ENCODE results near the gene TRIM50.
"Not testable (repeated sequence)": the region's sequence is repeated elsewhere in the genome, so short reads cannot be mapped to it uniquely, and the experiment has no call there.

The TRIM50 gene

GRCh38 chr7:73364006-73364728 lies 36.3 kb upstream of the TRIM50 start:
- no peak for TF ChIP-seq CTCF (conservative IDR thresholded peaks at IDR 0.05; ENCODE audit: control insufficient read depth, insufficient read depth, low read depth, low read length)
- no peak overlapping the region for H3K4me3 ChIP-seq (ENCODE audit: control insufficient read depth, low read depth, low read length)
- no peak for DNase-seq (ENCODE audit: low read depth)

- DNase-seq (ENCODE audit: low read depth) = no peak
- TF ChIP-seq CTCF (conservative IDR thresholded peaks at IDR 0.05; ENCODE audit: control insufficient read depth, insufficient read depth, low read depth, low read length) = no peak
- H3K4me3 ChIP-seq (ENCODE audit: control insufficient read depth, low read depth, low read length) = no peak overlapping the region
Observed at GRCh38 chr7:73363225-73364005, 35.5 kb upstream of the TRIM50 start.

- DNase-seq (ENCODE audit: low read depth) = not testable (repeated sequence)
Observed at GRCh38 chr7:73360590-73360989, 32.7 kb upstream of the TRIM50 start.

GRCh38 chr7:73359746-73360375 lies 32.0 kb upstream of the TRIM50 start:
- TF ChIP-seq CTCF (conservative IDR thresholded peaks at IDR 0.05; ENCODE audit: control insufficient read depth, insufficient read depth, low read depth, low read length) = no peak
- no peak for DNase-seq (ENCODE audit: low read depth)
- no peak overlapping the region for H3K4me3 ChIP-seq (ENCODE audit: control insufficient read depth, low read depth, low read length)

More at GRCh38 chr7:73360590-73360989, 32.7 kb upstream of the TRIM50 start:
- not testable (repeated sequence) for H3K4me3 ChIP-seq (ENCODE audit: control insufficient read depth, low read depth, low read length)

- H3K4me3 ChIP-seq (ENCODE audit: control insufficient read depth, low read depth, low read length) = no peak overlapping the region
- no peak for DNase-seq (ENCODE audit: low read depth)
- TF ChIP-seq CTCF (conservative IDR thresholded peaks at IDR 0.05; ENCODE audit: control insufficient read depth, insufficient read depth, low read depth, low read length) = no peak
Observed at GRCh38 chr7:73359306-73359705, 31.4 kb upstream of the TRIM50 start.

- H3K4me3 ChIP-seq (ENCODE audit: control insufficient read depth, low read depth, low read length) = no peak overlapping the region
- no peak for TF ChIP-seq CTCF (conservative IDR thresholded peaks at IDR 0.05; ENCODE audit: control insufficient read depth, insufficient read depth, low read depth, low read length)
- DNase-seq (ENCODE audit: low read depth) = no peak
Observed at GRCh38 chr7:73358590-73359275, 30.9 kb upstream of the TRIM50 start.
